ENCODE measurements around the gene SNIP1. TPM values are rescaled to one million over a fixed set of nuclear protein-coding genes. Genes with fewer than 3 reads are reported as not detected.

SNIP1 gene
- total and polyA plus RNA-seq, 2 experiments from 2014 or later = 7.0 to 11.4 TPM

DNA sequence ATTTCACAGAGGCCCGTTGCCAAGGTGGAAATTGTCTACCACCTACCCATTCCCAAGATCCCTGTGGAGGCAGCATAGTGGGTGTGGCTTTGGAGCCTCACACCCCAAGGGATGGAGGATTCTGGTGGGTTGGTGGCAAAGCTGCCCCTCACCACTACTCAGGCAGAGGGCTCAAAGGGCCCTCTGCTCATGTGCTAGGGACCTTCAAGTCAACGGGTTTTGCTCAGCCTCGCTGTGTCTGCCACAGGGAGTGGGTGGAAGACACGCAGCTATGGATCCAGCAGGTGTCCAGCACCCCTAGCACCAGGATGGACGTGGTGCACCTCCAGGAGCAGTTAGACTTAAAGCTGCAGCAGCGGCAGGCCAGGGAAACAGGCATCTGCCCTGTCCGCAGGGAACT, 5.0 kb upstream of the SNIP1 start (continued):
- TF ChIP-seq ETS1 (IDR thresholded peaks at IDR 0.05) = no peak

- Histone ChIP-seq H3K27me3 (ENCODE audit: insufficient read depth) (no peaks in the 10 kb centered on the region), H3K27ac (ENCODE audit: low read depth) (no peak overlapping the region), H3K4me1 (ENCODE audit: insufficient read depth) (peaks cover 5% of the 10 kb centered on the region; the same call in 1 of the 2 replicates), H4K20me1 (replicated peaks; ENCODE audit: insufficient read depth) (no peaks in the 10 kb centered on the region; the same call in 1 of the 2 replicates), H3K4me2 (no peak overlapping the region), H3K4me3 (no peak overlapping the region), H3K36me3 (ENCODE audit: insufficient read depth) (no peaks in the 10 kb centered on the region), H2AFZ (no peak overlapping the region), H3F3A (replicated peaks; ENCODE audit: low read depth) (no peaks in the 10 kb centered on the region), H3K9me2 (ENCODE audit: insufficient read depth) (peaks cover 5% of the 10 kb centered on the region; the same call in 1 of the 2 replicates), H3K79me2 (replicated peaks; ENCODE audit: insufficient read depth) (peaks cover 4% of the 10 kb centered on the region)
- Mint-ChIP-seq H3K9me3 (peaks cover 6% of the 10 kb centered on the region; the same call in 2 of the 3 replicates), H3K27ac (no peak overlapping the region), H3K36me3 (ENCODE audit: low read depth) (peaks cover 2% of the 10 kb centered on the region), H3K4me3 (peak overlapping the region; percentile 55; the same call in 2 of the 3 replicates), H3K4me1 (peaks cover 19% of the 10 kb centered on the region), H3K27me3 (ENCODE audit: insufficient read depth, low read depth, poor library complexity) (peaks cover 20% of the 10 kb centered on the region)
- TF ChIP-seq POLR2AphosphoS5 (IDR thresholded peaks at IDR 0.05; ENCODE audit: low read depth) (no peak), CREB1 (CRISPR knock-in tag; IDR thresholded peaks at IDR 0.05; ENCODE audit: low read depth) (no peak), ZNF462 (CRISPR knock-in tag; IDR thresholded peaks at IDR 0.05) (no peak), EZH2phosphoT487 (IDR thresholded peaks at IDR 0.05; ENCODE audit: unreplicated experiment) (no peak), EZH2 (IDR thresholded peaks at IDR 0.05; ENCODE audit: low read depth, unreplicated experiment) (no peak), NANOG (IDR thresholded peaks at IDR 0.05; ENCODE audit: borderline replicate concordance) (no peak), ETS1 (IDR thresholded peaks at IDR 0.05) (no peak), ZNF331 (CRISPR knock-in tag; IDR thresholded peaks at IDR 0.05; ENCODE audit: low read depth) (no peak), STAT1 (IDR thresholded peaks at IDR 0.05; ENCODE audit: unreplicated experiment) (no peak)
- TF ChIP-seq, protein P1, sequence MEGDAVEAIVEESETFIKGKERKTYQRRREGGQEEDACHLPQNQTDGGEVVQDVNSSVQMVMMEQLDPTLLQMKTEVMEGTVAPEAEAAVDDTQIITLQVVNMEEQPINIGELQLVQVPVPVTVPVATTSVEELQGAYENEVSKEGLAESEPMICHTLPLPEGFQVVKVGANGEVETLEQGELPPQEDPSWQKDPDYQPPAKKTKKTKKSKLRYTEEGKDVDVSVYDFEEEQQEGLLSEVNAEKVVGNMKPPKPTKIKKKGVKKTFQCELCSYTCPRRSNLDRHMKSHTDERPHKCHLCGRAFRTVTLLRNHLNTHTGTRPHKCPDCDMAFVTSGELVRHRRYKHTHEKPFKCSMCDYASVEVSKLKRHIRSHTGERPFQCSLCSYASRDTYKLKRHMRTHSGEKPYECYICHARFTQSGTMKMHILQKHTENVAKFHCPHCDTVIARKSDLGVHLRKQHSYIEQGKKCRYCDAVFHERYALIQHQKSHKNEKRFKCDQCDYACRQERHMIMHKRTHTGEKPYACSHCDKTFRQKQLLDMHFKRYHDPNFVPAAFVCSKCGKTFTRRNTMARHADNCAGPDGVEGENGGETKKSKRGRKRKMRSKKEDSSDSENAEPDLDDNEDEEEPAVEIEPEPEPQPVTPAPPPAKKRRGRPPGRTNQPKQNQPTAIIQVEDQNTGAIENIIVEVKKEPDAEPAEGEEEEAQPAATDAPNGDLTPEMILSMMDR (conservative IDR thresholded peaks at IDR 0.05; ENCODE audit: low read depth in 2 of 2) = no peak
- ATAC-seq (no peak), DNase-seq (ENCODE audit: low spot score) (no peak)
Measured at GRCh38 chr1:37558411-37558810, 4.3 kb upstream of the SNIP1 start.

All from GM23338 (cell line).